ENCODE measurements around the gene FLT3LG. TPM values are rescaled to one million over a fixed set of nuclear protein-coding genes. Genes with fewer than 3 reads are reported as not detected.
A peak's percentile ranks its signal among the peaks of the same experiment; 100 is the strongest.

Gene FLT3LG
- total RNA-seq, 1 donor, result 4.3 TPM

GRCh38 chr19:49430678-49431329 is 43.2 kb upstream of the FLT3LG start:
- Histone ChIP-seq H4K20me1 (ENCODE audit: insufficient read depth, low read length) (no peaks in the 10 kb centered on the region), H3K4me2 (ENCODE audit: insufficient read depth, low read length) (no peak overlapping the region), H3K4me3 (ENCODE audit: insufficient read depth, low read length) (no peak overlapping the region), H3K27ac (ENCODE audit: low read depth, low read length) (no peak overlapping the region), H3K79me2 (ENCODE audit: insufficient read depth, low read length) (no peaks in the 10 kb centered on the region), H3K36me3 (ENCODE audit: insufficient read depth, low read length) (no peaks in the 10 kb centered on the region), H3K9me3 (ENCODE audit: low read depth, low read length) (no peaks in the 10 kb centered on the region), H3K4me1 (ENCODE audit: insufficient read depth, low read length) (no peaks in the 10 kb centered on the region), H3K27me3 (ENCODE audit: insufficient read depth, low read length) (peaks cover 74% of the 10 kb centered on the region), H2AFZ (ENCODE audit: low read length) (no peak overlapping the region)
- peak; percentile 27 for TF ChIP-seq CTCF (IDR thresholded peaks at IDR 0.05; ENCODE audit: extremely low read depth, low read depth, low read length)
- peak; percentile 86 for DNase-seq (ENCODE audit: insufficient read length, low spot score, missing footprints)

- Histone ChIP-seq H3K36me3 (ENCODE audit: insufficient read depth, low read length) (no peaks in the 10 kb centered on the region), H3K9me3 (ENCODE audit: low read depth, low read length) (no peaks in the 10 kb centered on the region), H3K79me2 (ENCODE audit: insufficient read depth, low read length) (no peaks in the 10 kb centered on the region), H3K4me2 (ENCODE audit: insufficient read depth, low read length) (no peak overlapping the region), H3K4me1 (ENCODE audit: insufficient read depth, low read length) (no peaks in the 10 kb centered on the region), H3K27ac (ENCODE audit: low read depth, low read length) (no peak overlapping the region), H3K27me3 (ENCODE audit: insufficient read depth, low read length) (peaks cover 74% of the 10 kb centered on the region), H2AFZ (ENCODE audit: low read length) (no peak overlapping the region), H3K4me3 (ENCODE audit: insufficient read depth, low read length) (no peak overlapping the region), H4K20me1 (ENCODE audit: insufficient read depth, low read length) (no peaks in the 10 kb centered on the region)
- TF ChIP-seq CTCF (IDR thresholded peaks at IDR 0.05; ENCODE audit: extremely low read depth, low read depth, low read length), result no peak
- peak; percentile 78 for DNase-seq (ENCODE audit: insufficient read length, low spot score, missing footprints)
Observed at GRCh38 chr19:49431330-49431749, 42.7 kb upstream of the FLT3LG start.

- no peak overlapping the region for H3K4me2 ChIP-seq (ENCODE audit: insufficient read depth, low read length)
- TF ChIP-seq CTCF (IDR thresholded peaks at IDR 0.05; ENCODE audit: extremely low read depth, low read depth, low read length), result no peak
- H3K79me2 ChIP-seq (ENCODE audit: insufficient read depth, low read length), result no peaks in the 10 kb centered on the region
- no peak overlapping the region for H3K4me3 ChIP-seq (ENCODE audit: insufficient read depth, low read length)
- no peaks in the 10 kb centered on the region for H3K4me1 ChIP-seq (ENCODE audit: insufficient read depth, low read length)
- no peak overlapping the region for H2AFZ ChIP-seq (ENCODE audit: low read length)
- H3K27ac ChIP-seq (ENCODE audit: low read depth, low read length), result no peak overlapping the region
- H3K36me3 ChIP-seq (ENCODE audit: insufficient read depth, low read length), result no peaks in the 10 kb centered on the region
- H3K27me3 ChIP-seq (ENCODE audit: insufficient read depth, low read length), result peaks cover 72% of the 10 kb centered on the region
- H4K20me1 ChIP-seq (ENCODE audit: insufficient read depth, low read length), result no peaks in the 10 kb centered on the region
- no peaks in the 10 kb centered on the region for H3K9me3 ChIP-seq (ENCODE audit: low read depth, low read length)
- peak; percentile 62 for DNase-seq (ENCODE audit: insufficient read length, low spot score, missing footprints)
Observed at GRCh38 chr19:49432141-49433073, 41.6 kb upstream of the FLT3LG start.
